ENCODE measurements around the gene SGTA. TPM values are rescaled to one million over a fixed set of nuclear protein-coding genes. Genes with fewer than 3 reads are reported as not detected.

SGTA gene
- total and polyA plus RNA-seq, 9 of the 15 experiments (the other 6 are each of a cell fraction or from before 2014, with no cell fraction given), result 1.4 to 110 (median 49.9) TPM

DNA sequence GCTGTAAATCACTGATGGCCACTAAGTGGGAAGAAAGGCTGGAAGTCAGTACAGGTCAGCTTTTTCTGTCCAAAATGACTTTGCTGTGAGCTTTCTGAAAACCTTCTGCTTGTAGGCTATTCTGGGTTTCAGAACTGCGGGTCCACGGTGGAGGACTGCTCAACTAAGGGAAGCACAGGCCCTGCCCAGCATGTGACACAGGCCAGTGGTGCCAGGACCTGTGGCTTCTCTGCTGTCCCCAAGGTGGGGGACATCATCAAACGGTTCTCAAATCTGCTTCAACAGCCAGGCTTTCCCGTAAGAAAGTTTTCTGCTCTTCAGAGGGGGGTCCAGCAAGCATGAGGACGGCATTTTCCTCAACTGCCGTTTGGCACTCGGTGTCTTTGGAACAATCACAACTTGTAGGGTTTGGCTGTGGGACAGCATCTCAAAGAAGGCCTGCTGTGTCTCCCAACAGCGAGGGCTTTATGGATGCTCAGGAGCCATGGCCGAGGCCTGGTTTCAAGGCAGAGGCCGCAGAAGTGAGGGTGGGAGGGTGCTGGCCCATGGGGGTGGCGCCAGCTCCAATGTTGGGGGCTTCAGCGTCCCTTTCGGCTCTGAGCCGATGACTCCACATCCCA lies 3.8 kb downstream of the SGTA start:
- intact Hi-C loops (cut with micrococcal nuclease), result no loop called here
- no peak overlapping the region for H3K4me2 ChIP-seq (ENCODE audit: insufficient read depth, low read length)
- DNase-seq (ENCODE audit: extremely low read depth in 1 of 4, low spot score in 3 of 4) (no peak), FAIRE-seq (no peak), ATAC-seq (no peak)
- in situ Hi-C loops (cut with MboI), result no loop called here
- peaks cover 72% of the 10 kb centered on the region; the same call in 2 of the 3 replicates for H3K36me3 ChIP-seq (ENCODE audit: control insufficient read depth, insufficient read depth, low read length)
- H3K9me1 ChIP-seq (ENCODE audit: control insufficient read depth, insufficient read depth, low read length), result no peaks in the 10 kb centered on the region
- H2AFZ ChIP-seq (ENCODE audit: low read depth, low read length), result no peak overlapping the region
- TF ChIP-seq NFIX (CRISPR knock-in tag; IDR thresholded peaks at IDR 0.05; ENCODE audit: low read depth) (no peak), RBBP5 (IDR thresholded peaks at IDR 0.05; ENCODE audit: borderline replicate concordance, insufficient read depth, low read length, poor library complexity, severe bottlenecking) (no peak), CC2D1A (IDR thresholded peaks at IDR 0.05) (no peak), ZEB2 (IDR thresholded peaks at IDR 0.05) (no peak), RBFOX2 (IDR thresholded peaks at IDR 0.05; ENCODE audit: low read depth, low read length) (0 out of 2 replicates have a peak, but pooled peaks have one; percentile 12), U2AF1 (optimal IDR thresholded peaks at IDR 0.05; ENCODE audit: low read depth, low read length) (no peak)
- ChIA-PET POLR2A (interaction anchor here (1.2 kb wide), 2 partner anchors 8 to 14 kb away, joined by 4 to 5 read pairs; no protein-coding TSS in a partner anchor), CTCF (ENCODE audit: low intra/inter-chr PET ratio) (no interaction called here)
- H3K4me3 ChIP-seq, result no peak overlapping the region
- H3K9ac ChIP-seq (ENCODE audit: insufficient read depth in 1 of 2, low read depth in 2 of 2, low read length in 2 of 2), result peak overlapping the region in 1 of 2 experiments; percentile 61; a peak in 2 of 4 replicates
- no peaks in the 10 kb centered on the region for H3K27me3 ChIP-seq (ENCODE audit: control insufficient read depth in 2 of 2, insufficient read depth in 2 of 2, low read length in 2 of 2)
- H3K9me3 ChIP-seq (replicated peaks; ENCODE audit: control insufficient read depth, insufficient read depth, low read depth, low read length), result no peaks in the 10 kb centered on the region
- peaks cover 89% of the 10 kb centered on the region for H3K79me2 ChIP-seq (ENCODE audit: control insufficient read depth, insufficient read depth, low read length)
- H3K27ac ChIP-seq (ENCODE audit: extremely low read depth, low read depth, low read length), result no peak overlapping the region
- H3K4me1 ChIP-seq (replicated peaks in 1 of 2; ENCODE audit: control insufficient read depth in 2 of 2, insufficient read depth in 2 of 2, low read length in 2 of 2), result peaks cover 14 to 34% of the 10 kb centered on the region in 2 experiments
- peaks cover 26% of the 10 kb centered on the region for H4K20me1 ChIP-seq (replicated peaks; ENCODE audit: control insufficient read depth, insufficient read depth, low read length)
- no TSS peak for BruUV-seq (replicated peaks)
- WGBS (ENCODE audit: insufficient coverage, low coverage, missing lambda C conversion rate), result 91% methylated on average over 10 of the region's 14 CpGs

All from K562 (cell line).